LNCAP (cell line): ENCODE measurements around the gene SUB1.
A peak's percentile ranks its signal among the peaks of the same experiment; 100 is the strongest.

Experiments used
- CTCF ChIP-seq: fragments of 450-650 bp; IDR thresholded peaks from 2 replicates; pipeline ENCODE4 v1.5.1; 2017; ENCODE audit warnings: mild to moderate bottlenecking

SUB1 gene

GRCh38 chr5:32618962-32619361 lies 33.6 kb downstream of the SUB1 start:
- no peak for TF ChIP-seq CTCF

- TF ChIP-seq CTCF = no peak
Observed at GRCh38 chr5:32621256-32621655, 35.9 kb downstream of the SUB1 start.

- TF ChIP-seq CTCF = no peak
Observed at GRCh38 chr5:32625106-32625505, 39.7 kb downstream of the SUB1 start.

- TF ChIP-seq CTCF = no peak
Observed at GRCh38 chr5:32625547-32625946, 40.2 kb downstream of the SUB1 start.

GRCh38 chr5:32627219-32627870 lies 42.0 kb downstream of the SUB1 start:
- no peak for TF ChIP-seq CTCF

GRCh38 chr5:32628049-32628844 lies 42.9 kb downstream of the SUB1 start:
- TF ChIP-seq CTCF = peak; percentile 35; the same call in 1 of the 2 replicates

GRCh38 chr5:32630867-32631491 lies 45.6 kb downstream of the SUB1 start:
- TF ChIP-seq CTCF = no peak
